Pulmonary artery endothelial cell (primary cell): ENCODE results near the gene CHRND. TPM values are rescaled to one million over a fixed set of nuclear protein-coding genes. Genes with fewer than 3 reads are reported as not detected.

ENCODE experiments used
- DNase-seq: peaks from one replicate; pipeline ENCODE4 v3.0.0-alpha.2; 2011; ENCODE audit warnings: low read depth, low spot score
- total RNA-seq: library from RNA; depleted of rRNA; stranded (reverse); fragments of >200 nt; gene quantifications from 2 replicates; pipeline ENCODE4 v1.2.3, GENCODE V29; 2014

The CHRND gene
- not detected in 2 replicates for total RNA-seq

GRCh38 chr2:232525791-232526371 lies at the start of gene CHRND:
Gene CHRND (plus strand): TSS chr2:232526160. CDS start chr2:232526216, 56 bp downstream.
- no peak for DNase-seq

GRCh38 chr2:232476791-232477190 lies 49.2 kb upstream of the CHRND start:
- no peak for DNase-seq

GRCh38 chr2:232477751-232478510 lies 48.0 kb upstream of the CHRND start:
- no peak for DNase-seq

- DNase-seq, result no peak
These were observed 47.2 kb upstream of the CHRND start for GRCh38 chr2:232478571-232479340.

- DNase-seq, result no peak
These were observed 46.4 kb upstream of the CHRND start for GRCh38 chr2:232479341-232480200.

GRCh38 chr2:232480201-232481190 lies 45.5 kb upstream of the CHRND start:
- DNase-seq, result no peak

- no peak for DNase-seq
These were observed 44.4 kb upstream of the CHRND start for GRCh38 chr2:232481322-232482140.

- no peak for DNase-seq
These were observed 43.4 kb upstream of the CHRND start for GRCh38 chr2:232482301-232483238.

- DNase-seq, result no peak
These were observed 42.5 kb upstream of the CHRND start for GRCh38 chr2:232483311-232483922.

- no peak for DNase-seq
These were observed 41.9 kb upstream of the CHRND start for GRCh38 chr2:232483923-232484627.

GRCh38 chr2:232484628-232485347 lies 41.2 kb upstream of the CHRND start:
- no peak for DNase-seq

- DNase-seq, result no peak
These were observed 40.6 kb upstream of the CHRND start for GRCh38 chr2:232485348-232485756.

GRCh38 chr2:232485757-232486557 lies 40.0 kb upstream of the CHRND start:
- DNase-seq, result no peak

- no peak for DNase-seq
These were observed 39.2 kb upstream of the CHRND start for GRCh38 chr2:232486558-232487384.
